Measurements from ENCODE around the gene COPS6.

Gene COPS6

DNA sequence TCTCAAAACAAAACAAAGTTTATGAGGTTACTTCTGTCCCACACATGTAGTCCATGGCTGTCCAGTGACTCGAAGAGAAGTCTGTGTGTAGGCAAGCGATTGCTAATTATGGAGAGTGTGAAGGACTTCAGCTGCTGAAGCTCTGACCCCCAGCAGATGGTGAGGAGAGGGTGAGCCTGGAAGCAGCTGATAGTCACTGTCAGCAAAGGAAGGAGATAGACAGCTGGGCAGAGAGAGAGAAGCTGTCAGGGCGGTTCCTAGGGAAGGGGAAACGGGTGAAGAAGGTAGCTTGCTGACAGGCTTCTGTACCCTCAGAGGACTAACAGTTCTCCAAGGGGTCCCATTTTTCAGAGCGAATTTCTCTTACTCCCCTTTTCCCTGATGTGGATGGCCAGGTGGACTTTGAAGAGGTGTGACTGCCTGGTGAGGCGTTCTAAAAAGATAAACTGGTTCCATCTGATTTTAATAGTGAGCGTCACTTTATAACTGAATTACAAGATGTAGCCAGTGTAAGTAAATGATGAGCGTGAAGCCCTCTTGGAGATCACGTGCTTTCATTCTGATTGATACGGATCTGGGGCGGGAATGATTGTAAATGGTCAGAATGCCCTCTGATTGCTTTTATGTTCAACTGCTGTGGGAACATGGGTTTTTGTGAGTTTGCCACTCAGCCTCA, 27.1 kb upstream of the COPS6 start:
- 96 to 97% methylated on average over 11 of the region's 11 CpGs for WGBS, 2 experiments
- H3K4me3 ChIP-seq (ENCODE audit: insufficient read depth, low read depth, low read length), result no peak overlapping the region

DNA sequence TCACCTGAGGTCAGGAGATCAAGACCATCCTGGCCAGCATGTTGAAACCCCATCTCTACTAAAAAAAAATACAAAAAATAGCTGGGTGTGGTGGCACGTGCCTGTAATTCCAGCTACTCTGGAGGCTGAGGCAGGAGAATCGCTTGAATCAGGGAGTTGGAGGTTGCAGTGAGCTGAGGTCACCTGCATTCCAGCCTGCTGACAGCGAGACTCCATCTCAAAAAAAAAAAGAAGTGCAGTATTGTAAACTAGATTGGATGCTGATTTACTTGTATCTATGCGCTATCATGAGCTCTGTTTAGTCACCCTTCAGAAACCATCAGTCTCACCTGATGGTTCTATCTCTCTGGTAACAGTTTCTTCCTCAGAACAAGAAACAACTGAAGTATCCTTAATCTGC, 25.4 kb upstream of the COPS6 start:
- Histone ChIP-seq H3K9me3 (ENCODE audit: control insufficient read depth, low read length) (no peaks in the 10 kb centered on the region), H3K4me3 (ENCODE audit: insufficient read depth, low read depth, low read length) (no peak overlapping the region), H3K27me3 (ENCODE audit: control insufficient read depth, insufficient read depth, low read length, poor library complexity, severe bottlenecking) (no peaks in the 10 kb centered on the region), H3K4me1 (ENCODE audit: control insufficient read depth, insufficient read depth, low read length) (no peaks in the 10 kb centered on the region), H3K36me3 (ENCODE audit: control insufficient read depth, insufficient read depth, low read length) (peaks cover 41% of the 10 kb centered on the region), H3K27ac (ENCODE audit: insufficient read depth, low read depth, low read length, poor library complexity, severe bottlenecking) (no peak overlapping the region)
- 94% methylated on average over 4 of the region's 4 CpGs for WGBS, 2 experiments

More for the DNA sequence above, 27.1 kb upstream of the COPS6 start:
- H3K4me1 ChIP-seq (ENCODE audit: control insufficient read depth, insufficient read depth, low read length), result no peaks in the 10 kb centered on the region
- no peaks in the 10 kb centered on the region for H3K27me3 ChIP-seq (ENCODE audit: control insufficient read depth, insufficient read depth, low read length, poor library complexity, severe bottlenecking)
- no peak overlapping the region for H3K27ac ChIP-seq (ENCODE audit: insufficient read depth, low read depth, low read length, poor library complexity, severe bottlenecking)
- H3K9me3 ChIP-seq (ENCODE audit: control insufficient read depth, low read length), result no peaks in the 10 kb centered on the region
- H3K36me3 ChIP-seq (ENCODE audit: control insufficient read depth, insufficient read depth, low read length), result peaks cover 55% of the 10 kb centered on the region

DNA sequence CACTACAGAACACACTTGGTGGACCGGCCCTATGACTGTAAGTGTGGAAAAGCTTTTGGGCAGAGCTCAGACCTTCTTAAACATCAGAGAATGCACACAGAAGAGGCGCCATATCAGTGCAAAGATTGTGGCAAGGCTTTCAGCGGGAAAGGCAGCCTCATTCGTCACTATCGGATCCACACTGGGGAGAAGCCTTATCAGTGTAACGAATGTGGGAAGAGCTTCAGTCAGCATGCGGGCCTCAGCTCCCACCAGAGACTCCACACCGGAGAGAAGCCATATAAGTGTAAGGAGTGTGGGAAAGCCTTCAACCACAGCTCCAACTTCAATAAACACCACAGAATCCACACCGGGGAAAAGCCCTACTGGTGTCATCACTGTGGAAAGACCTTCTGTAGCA, 24.6 kb upstream of the COPS6 start:
- WGBS, 2 experiments, result 95 to 97% methylated on average over 7 to 9 of the region's 9 CpGs
- Histone ChIP-seq H3K9me3 (ENCODE audit: control insufficient read depth, low read length) (no peaks in the 10 kb centered on the region), H3K4me3 (ENCODE audit: insufficient read depth, low read depth, low read length) (no peak overlapping the region), H3K27me3 (ENCODE audit: control insufficient read depth, insufficient read depth, low read length, poor library complexity, severe bottlenecking) (no peaks in the 10 kb centered on the region), H3K27ac (ENCODE audit: insufficient read depth, low read depth, low read length, poor library complexity, severe bottlenecking) (no peak overlapping the region), H3K4me1 (ENCODE audit: control insufficient read depth, insufficient read depth, low read length) (no peaks in the 10 kb centered on the region), H3K36me3 (ENCODE audit: control insufficient read depth, insufficient read depth, low read length) (peaks cover 36% of the 10 kb centered on the region)

DNA sequence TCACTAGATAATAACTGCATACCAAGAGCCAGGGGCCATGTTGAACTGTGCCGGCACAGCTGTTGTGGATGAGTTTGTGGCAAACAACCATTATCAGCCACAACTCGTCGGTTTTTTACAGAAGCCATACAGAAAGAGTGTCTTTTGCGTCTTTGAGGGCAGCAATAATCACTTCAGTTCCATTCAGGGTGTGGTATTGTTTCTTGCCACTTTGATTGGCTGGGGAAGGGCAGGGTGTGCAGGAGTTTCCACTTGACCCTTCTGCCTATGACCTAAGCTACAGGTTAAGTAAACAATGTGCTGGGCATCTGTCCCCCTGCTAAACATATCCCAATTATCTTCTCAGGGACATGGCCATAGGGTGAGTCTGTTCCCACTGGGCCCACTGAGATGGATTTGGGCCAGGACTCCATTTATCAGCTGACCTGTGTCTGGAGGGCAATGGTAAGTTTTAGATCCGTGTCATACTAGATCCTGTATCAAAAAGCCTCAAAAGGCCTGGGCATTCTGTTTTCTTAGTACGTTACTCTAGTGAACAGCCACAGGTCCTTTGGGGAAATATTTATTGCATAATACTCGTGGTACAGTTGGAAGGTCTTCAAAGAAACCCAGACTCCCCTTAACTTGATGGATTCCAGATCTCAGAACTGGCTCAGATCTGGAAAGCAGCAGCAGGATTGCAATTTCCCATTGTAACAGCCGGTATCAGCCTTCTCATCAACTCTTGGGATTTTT, 23.1 kb upstream of the COPS6 start:
- Histone ChIP-seq H3K27me3 (ENCODE audit: control insufficient read depth, insufficient read depth, low read length, poor library complexity, severe bottlenecking) (no peaks in the 10 kb centered on the region), H3K4me3 (ENCODE audit: insufficient read depth, low read depth, low read length) (no peak overlapping the region), H3K4me1 (ENCODE audit: control insufficient read depth, insufficient read depth, low read length) (no peaks in the 10 kb centered on the region), H3K9me3 (ENCODE audit: control insufficient read depth, low read length) (peaks cover 3% of the 10 kb centered on the region), H3K27ac (ENCODE audit: insufficient read depth, low read depth, low read length, poor library complexity, severe bottlenecking) (no peak overlapping the region), H3K36me3 (ENCODE audit: control insufficient read depth, insufficient read depth, low read length) (peaks cover 43% of the 10 kb centered on the region)
- 95 to 96% methylated on average over 8 of the region's 8 CpGs for WGBS, 2 experiments

DNA sequence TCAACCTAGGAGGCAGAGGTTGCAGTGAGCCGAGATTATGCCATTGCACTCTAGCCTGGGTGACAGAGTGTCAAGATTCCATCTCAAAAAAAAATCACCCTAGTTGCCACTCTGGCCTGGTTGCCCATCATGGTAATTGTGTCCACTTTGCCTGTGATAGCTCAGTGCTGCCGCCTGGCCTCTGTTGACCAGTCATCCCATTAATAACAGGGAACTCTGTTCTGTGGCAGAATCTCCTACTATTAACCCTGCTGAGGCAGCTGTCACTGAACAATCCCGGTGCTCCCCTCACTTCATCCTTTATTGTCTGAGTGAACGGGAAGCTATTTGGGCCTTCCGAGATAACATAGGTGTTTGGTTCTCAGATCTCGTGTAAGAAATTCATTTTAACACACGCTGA, 21.8 kb upstream of the COPS6 start:
- no peaks in the 10 kb centered on the region for H3K27me3 ChIP-seq (ENCODE audit: control insufficient read depth, insufficient read depth, low read length, poor library complexity, severe bottlenecking)
- 93 to 94% methylated on average over 7 of the region's 7 CpGs for WGBS, 2 experiments
- no peak overlapping the region for H3K4me3 ChIP-seq (ENCODE audit: insufficient read depth, low read depth, low read length)
- peaks cover 57% of the 10 kb centered on the region for H3K36me3 ChIP-seq (ENCODE audit: control insufficient read depth, insufficient read depth, low read length)
- no peaks in the 10 kb centered on the region for H3K4me1 ChIP-seq (ENCODE audit: control insufficient read depth, insufficient read depth, low read length)
- no peak overlapping the region for H3K27ac ChIP-seq (ENCODE audit: insufficient read depth, low read depth, low read length, poor library complexity, severe bottlenecking)
- H3K9me3 ChIP-seq (ENCODE audit: control insufficient read depth, low read length), result peaks cover 10% of the 10 kb centered on the region

DNA sequence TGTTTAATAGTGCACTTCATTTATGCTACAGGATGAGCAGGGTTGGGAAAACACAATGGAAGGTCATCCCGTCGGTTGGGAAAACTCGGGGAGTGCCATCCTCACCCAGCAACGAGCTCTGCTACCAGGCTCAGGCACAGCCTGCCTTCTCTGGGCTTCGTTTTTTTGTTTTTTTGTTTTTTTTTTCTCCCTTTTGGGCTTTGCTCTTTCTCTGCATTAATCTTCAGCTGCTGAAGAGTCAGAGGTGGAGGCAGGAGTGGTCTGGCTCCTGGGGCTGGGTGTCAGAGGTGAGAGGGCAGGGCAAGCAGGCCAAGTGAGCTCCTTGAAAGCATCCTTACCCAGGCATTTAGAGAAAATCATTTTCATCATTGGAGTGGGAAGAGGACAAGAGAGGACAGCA, 18.8 kb upstream of the COPS6 start:
- Histone ChIP-seq H3K27me3 (ENCODE audit: control insufficient read depth, insufficient read depth, low read length, poor library complexity, severe bottlenecking) (no peaks in the 10 kb centered on the region), H3K27ac (ENCODE audit: insufficient read depth, low read depth, low read length, poor library complexity, severe bottlenecking) (no peak overlapping the region), H3K4me3 (ENCODE audit: insufficient read depth, low read depth, low read length) (no peak overlapping the region), H3K4me1 (ENCODE audit: control insufficient read depth, insufficient read depth, low read length) (no peaks in the 10 kb centered on the region), H3K36me3 (ENCODE audit: control insufficient read depth, insufficient read depth, low read length) (peaks cover 68% of the 10 kb centered on the region), H3K9me3 (ENCODE audit: control insufficient read depth, low read length) (peaks cover 10% of the 10 kb centered on the region)
- 94 to 97% methylated on average over 5 of the region's 5 CpGs for WGBS, 2 experiments

DNA sequence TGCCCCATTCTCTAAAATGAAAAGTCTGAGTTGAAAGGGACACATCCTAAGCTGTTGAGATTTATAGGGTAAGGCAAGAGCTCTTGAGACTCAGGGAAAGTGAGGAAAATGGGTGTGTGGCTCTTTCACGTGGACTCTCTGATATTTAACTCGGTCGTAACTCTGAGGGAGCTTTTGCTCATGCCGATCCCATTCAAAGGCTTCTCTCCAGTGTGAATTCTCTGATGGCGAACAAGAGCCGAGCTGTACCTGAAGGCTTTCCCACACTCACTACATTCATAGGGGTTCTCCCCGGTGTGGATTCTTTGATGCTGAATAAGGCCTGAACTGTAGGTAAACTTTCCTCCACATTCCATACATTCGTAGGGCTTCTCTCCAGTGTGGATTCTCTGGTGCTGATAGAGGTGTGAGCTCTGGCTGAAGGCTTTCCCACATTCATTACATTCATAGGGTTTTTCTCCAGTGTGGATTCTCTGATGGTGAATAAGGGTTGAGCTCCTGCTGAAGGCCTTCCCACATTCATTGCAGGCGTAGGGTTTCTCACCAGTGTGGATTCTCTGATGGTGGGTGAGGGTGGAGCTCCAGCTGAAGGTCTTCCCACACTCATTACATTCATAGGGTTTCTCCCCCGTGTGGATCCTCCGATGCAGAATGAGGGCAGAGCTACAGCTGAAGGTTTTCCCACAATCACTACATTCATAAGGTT, 17.6 kb upstream of the COPS6 start:
- peaks cover 71% of the 10 kb centered on the region for H3K36me3 ChIP-seq (ENCODE audit: control insufficient read depth, insufficient read depth, low read length)

DNA sequence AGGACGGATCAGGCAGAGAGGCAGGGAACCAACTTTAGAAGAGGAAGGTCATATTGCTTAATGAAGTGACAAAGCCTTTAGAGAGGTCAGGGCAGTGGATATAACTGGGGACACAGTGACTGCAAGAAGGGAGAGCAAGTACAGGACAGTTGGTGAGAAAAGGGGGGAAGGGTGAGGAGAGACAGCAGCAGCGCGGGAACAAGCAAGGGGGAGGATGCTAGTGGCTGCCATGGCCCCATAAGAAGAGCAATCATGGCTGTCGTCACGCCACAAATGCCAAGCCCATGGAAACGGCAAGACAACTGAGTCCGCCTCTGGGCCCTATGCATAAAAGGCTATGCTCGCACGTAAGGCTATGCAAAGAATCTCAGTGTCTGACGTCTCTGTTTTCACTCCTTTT, 16.3 kb upstream of the COPS6 start:
- H3K27me3 ChIP-seq (ENCODE audit: control insufficient read depth, insufficient read depth, low read length, poor library complexity, severe bottlenecking), result no peaks in the 10 kb centered on the region
- no peak overlapping the region for H3K4me3 ChIP-seq (ENCODE audit: insufficient read depth, low read depth, low read length)
- H3K27ac ChIP-seq (ENCODE audit: insufficient read depth, low read depth, low read length, poor library complexity, severe bottlenecking), result no peak overlapping the region
- no peaks in the 10 kb centered on the region for H3K4me1 ChIP-seq (ENCODE audit: control insufficient read depth, insufficient read depth, low read length)
- peaks cover 84% of the 10 kb centered on the region for H3K36me3 ChIP-seq (ENCODE audit: control insufficient read depth, insufficient read depth, low read length)
- H3K9me3 ChIP-seq (ENCODE audit: control insufficient read depth, low read length), result peaks cover 10% of the 10 kb centered on the region
- WGBS, 2 experiments, result 95 to 96% methylated on average over 10 of the region's 10 CpGs

More for the DNA sequence above, 17.6 kb upstream of the COPS6 start:
- H3K4me3 ChIP-seq (ENCODE audit: insufficient read depth, low read depth, low read length), result no peak overlapping the region
- WGBS, 2 experiments, result 94 to 97% methylated on average over 8 to 11 of the region's 11 CpGs
- no peaks in the 10 kb centered on the region for H3K27me3 ChIP-seq (ENCODE audit: control insufficient read depth, insufficient read depth, low read length, poor library complexity, severe bottlenecking)
- H3K9me3 ChIP-seq (ENCODE audit: control insufficient read depth, low read length), result peaks cover 10% of the 10 kb centered on the region
- no peak overlapping the region for H3K27ac ChIP-seq (ENCODE audit: insufficient read depth, low read depth, low read length, poor library complexity, severe bottlenecking)
- no peaks in the 10 kb centered on the region for H3K4me1 ChIP-seq (ENCODE audit: control insufficient read depth, insufficient read depth, low read length)

DNA sequence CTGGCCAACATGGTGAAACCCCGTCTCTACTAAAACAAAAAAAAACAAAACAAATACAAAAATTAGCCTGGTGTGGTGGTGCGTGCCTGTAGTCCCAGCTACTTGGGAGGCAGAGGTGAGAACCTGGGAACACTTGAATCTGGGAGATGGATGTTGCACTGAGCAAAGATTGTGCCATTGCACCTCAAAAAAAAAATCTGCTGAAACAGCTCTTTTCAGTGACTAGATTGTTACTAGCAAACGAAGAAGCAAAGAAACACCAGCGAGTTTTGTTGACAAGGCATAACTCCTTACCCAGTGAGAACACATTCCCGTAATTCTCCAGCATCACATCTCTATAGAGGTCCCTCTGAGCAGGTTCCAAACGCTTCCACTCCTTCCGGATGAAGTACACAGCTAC, 13.9 kb upstream of the COPS6 start:
- no peak overlapping the region for H3K4me3 ChIP-seq (ENCODE audit: insufficient read depth, low read depth, low read length)
- peaks cover 8% of the 10 kb centered on the region for H3K9me3 ChIP-seq (ENCODE audit: control insufficient read depth, low read length)
- WGBS, 2 experiments, result 95 to 97% methylated on average over 7 of the region's 7 CpGs
- H3K4me1 ChIP-seq (ENCODE audit: control insufficient read depth, insufficient read depth, low read length), result peaks cover 2% of the 10 kb centered on the region
- peaks cover 99% of the 10 kb centered on the region for H3K36me3 ChIP-seq (ENCODE audit: control insufficient read depth, insufficient read depth, low read length)
- H3K27ac ChIP-seq (ENCODE audit: insufficient read depth, low read depth, low read length, poor library complexity, severe bottlenecking), result no peak overlapping the region
- no peaks in the 10 kb centered on the region for H3K27me3 ChIP-seq (ENCODE audit: control insufficient read depth, insufficient read depth, low read length, poor library complexity, severe bottlenecking)

DNA sequence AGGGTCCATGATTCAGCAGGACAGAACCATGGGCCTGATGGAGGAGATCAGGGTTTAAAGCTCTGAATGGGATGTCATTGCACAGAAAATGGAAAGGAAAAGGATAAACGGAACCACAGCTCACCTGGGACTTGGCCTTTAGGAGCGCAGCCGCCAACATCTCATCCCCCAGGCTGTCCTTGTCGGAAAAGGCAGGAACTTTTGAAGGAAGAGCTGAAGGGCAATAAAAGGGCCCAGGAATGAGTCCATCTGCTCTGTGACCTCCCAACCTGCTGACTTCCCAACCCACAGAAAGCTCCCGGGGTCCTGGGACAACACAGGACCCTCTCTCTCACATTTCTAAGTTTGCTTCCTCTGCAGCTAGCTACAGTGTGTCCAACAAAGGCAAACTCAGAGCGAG, 13.4 kb upstream of the COPS6 start:
- Histone ChIP-seq H3K36me3 (ENCODE audit: control insufficient read depth, insufficient read depth, low read length) (peaks cover 93% of the 10 kb centered on the region), H3K27ac (ENCODE audit: insufficient read depth, low read depth, low read length, poor library complexity, severe bottlenecking) (no peak overlapping the region), H3K4me3 (ENCODE audit: insufficient read depth, low read depth, low read length) (no peak overlapping the region), H3K4me1 (ENCODE audit: control insufficient read depth, insufficient read depth, low read length) (peaks cover 6% of the 10 kb centered on the region), H3K27me3 (ENCODE audit: control insufficient read depth, insufficient read depth, low read length, poor library complexity, severe bottlenecking) (no peaks in the 10 kb centered on the region), H3K9me3 (ENCODE audit: control insufficient read depth, low read length) (peaks cover 8% of the 10 kb centered on the region)
- WGBS, 2 experiments, result 95% methylated on average over 6 of the region's 6 CpGs
